ENCODE data around the gene ENOX2. TPM values are rescaled to one million over a fixed set of nuclear protein-coding genes. Genes with fewer than 3 reads are reported as not detected.
A peak's percentile ranks its signal among the peaks of the same experiment; 100 is the strongest.

The ENOX2 gene
- total RNA-seq, 1 donor from 2014 or later = 10.7 TPM

- peak; percentile 17 to 51 for DNase-seq (ENCODE audit: low read depth in 2 of 2)
Observed at GRCh38 chrX:130704053-130705038, 198.7 kb downstream of the ENOX2 start.

GRCh38 chrX:130702867-130703707 is 199.9 kb downstream of the ENOX2 start:
- DNase-seq (ENCODE audit: low read depth in 2 of 2) = peak in 1 of 2 donors; percentile 31

DNA sequence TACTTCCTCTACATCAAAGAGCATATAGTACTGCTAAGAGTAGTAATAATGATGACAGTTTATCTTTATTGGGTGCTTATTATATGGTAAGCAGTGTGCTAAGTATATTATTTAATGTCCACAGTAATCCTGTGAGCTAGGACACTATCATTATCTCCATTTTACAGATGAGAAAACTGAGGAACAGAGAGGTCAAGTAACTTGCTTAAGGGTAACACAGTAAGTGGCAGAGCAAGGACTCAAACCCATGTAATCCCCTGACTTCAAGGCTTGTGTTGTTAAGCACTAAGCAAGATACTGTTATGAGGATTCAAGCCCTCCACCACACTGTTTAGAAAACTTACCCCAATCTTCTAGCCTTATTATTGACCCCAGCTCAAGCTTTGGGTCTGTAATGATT is 202.4 kb downstream of the ENOX2 start:
- no peak for DNase-seq (ENCODE audit: low read depth in 2 of 2)

GRCh38 chrX:130699618-130700017 is 203.4 kb downstream of the ENOX2 start:
- no peak for DNase-seq (ENCODE audit: low read depth in 2 of 2)

- DNase-seq (ENCODE audit: low read depth in 2 of 2) = no peak
Observed at GRCh38 chrX:130696542-130696941, 206.5 kb downstream of the ENOX2 start.

DNA sequence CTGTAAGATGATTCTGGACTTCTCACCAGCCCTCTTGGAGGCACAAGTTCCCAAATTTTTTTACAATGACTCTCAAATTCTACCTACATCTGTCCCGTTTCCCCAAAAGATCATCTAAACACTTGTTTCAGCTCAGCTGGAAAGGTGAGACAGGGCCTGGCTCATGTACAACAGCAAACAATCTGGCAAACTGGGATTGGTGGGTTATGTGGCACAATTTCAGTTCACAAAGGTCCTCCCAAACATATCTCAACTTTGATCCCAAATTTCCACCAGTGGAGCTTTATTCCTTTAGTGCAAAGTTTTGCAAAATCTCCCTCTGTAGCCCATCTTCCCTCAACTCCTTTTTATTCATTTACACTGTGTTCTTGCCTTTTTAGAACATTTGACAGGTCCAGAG is 207.1 kb downstream of the ENOX2 start:
- DNase-seq (ENCODE audit: low read depth in 2 of 2) = no peak

DNA sequence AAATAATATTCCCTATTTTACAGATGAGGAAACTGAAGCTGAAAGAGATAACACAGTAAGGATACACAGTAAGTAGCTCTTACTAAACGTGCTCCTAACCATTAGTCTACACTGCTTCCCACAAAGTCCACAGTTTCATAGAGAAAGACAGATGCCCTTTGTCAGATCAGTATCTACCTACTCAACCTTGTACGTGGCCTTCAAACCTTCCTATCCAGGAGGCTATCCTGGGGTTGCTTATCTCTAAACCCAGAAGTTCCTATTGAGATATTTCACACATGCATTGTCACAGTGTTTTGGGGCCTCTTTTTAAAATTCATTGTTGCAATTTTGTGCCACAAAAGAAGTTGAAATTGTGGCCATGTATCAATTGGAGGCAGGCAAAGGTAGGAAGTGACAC is 208.0 kb downstream of the ENOX2 start:
- no peak for DNase-seq (ENCODE audit: low read depth in 2 of 2)

- peak in 1 of 2 donors; percentile 57 for DNase-seq (ENCODE audit: low read depth in 2 of 2)
Observed at GRCh38 chrX:130691576-130691975, 211.4 kb downstream of the ENOX2 start.

DNA sequence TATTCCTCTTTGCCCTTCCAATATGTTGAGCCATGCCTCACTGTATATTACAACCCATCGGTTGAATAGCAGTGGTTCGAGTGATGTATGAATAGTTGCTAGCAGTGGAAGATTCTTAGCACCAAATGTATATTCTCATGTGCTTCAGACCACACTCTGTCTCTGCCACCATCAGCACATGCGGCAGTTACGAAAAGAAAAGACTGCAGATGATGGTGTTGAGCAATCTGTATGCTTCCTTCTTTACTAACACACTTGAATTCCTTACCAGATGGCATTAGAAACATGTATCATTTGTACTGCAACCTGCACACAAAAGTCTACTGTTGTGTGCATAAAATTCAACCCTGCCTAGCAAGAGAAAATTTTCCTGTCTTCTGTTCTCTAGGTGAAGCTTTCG is 214.6 kb downstream of the ENOX2 start:
- no peak for DNase-seq (ENCODE audit: low read depth in 2 of 2)

DNA sequence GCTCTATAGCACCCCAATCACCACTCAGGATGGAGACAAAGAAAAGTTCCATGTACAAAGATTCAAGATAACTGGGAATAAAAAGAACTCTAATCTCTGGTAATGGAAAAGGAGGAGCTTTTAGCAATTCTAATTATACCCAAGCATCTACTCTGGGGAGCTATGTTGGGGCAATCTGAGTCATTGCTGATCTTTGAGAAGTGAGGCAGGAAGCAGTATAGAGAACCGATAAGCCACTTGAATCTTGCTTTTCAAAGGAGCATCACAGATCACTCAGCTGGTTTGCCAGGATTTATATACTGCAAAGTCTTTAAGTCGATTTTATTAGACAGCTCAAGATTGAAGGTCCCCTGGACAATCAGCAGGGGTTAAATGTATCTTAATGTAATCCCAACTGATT is 220.0 kb downstream of the ENOX2 start:
- DNase-seq (ENCODE audit: low read depth in 2 of 2) = no peak

DNA sequence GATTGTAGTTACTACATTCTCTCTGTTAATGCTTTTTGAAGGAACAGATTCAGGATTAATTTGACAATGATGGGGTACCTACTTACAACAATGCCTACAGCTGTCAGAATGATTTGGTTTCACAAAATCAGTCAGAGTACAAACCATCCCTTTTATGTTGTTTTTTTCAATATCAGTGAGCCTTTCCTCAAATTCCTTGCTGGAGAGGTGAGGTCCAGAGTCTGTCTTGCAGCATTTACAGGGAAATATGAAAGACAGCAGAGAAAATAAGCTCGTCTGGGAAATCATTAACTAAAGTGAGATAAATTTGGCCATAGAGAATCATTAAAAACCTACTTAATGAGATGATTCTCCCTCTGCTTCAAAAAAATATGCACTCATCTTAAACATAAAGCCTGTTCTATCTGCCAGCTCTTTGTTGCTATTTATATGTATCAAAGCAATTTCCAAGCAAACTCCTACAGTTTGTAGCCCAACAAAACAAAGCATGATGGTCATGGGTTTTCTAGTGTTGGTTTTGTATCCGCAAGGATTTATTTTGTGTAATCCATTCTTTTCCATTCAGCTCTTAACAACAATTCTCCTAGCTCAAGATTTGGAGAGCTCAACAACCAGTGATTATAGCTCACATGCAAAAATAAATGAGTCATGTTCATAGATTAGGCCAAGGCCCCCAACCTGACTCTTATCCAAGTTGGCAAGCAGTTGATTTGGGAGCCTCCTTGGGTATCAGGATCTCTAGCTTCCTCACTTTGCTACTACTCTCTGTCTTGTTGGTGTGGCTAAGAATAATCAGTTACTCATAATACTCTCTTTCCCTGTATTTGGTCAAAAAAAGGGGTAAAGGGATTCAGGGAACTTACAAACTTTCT is 222.6 kb downstream of the ENOX2 start:
- DNase-seq (ENCODE audit: low read depth in 2 of 2) = peak in 1 of 2 donors; percentile 4

GRCh38 chrX:130676861-130677260 is 226.1 kb downstream of the ENOX2 start:
- DNase-seq (ENCODE audit: low read depth in 2 of 2) = peak; percentile 51 to 74

DNA sequence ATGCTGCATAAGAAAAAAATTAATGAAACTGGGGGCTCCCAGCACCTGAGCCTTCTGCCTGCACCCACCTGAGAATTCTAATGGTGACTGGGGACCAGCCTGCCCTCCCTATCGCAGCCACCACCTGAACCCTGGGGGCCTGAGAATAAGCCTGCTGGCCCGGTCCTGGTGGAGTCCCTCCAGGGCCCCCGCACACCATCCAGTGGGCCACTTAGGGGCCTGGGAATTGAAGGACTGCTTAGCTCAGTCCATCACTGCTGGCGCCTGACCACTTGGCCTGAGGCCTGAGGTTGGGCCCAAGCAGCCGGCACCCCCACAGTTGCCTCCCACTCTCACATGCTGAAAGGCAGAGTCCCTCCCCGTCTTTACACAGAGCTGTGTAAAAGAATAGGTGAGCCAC is 230.8 kb downstream of the ENOX2 start:
- no peak for DNase-seq (ENCODE audit: low read depth in 2 of 2)

- no peak for DNase-seq (ENCODE audit: low read depth in 2 of 2)
Observed at GRCh38 chrX:130669233-130669632, 233.8 kb downstream of the ENOX2 start.

DNA sequence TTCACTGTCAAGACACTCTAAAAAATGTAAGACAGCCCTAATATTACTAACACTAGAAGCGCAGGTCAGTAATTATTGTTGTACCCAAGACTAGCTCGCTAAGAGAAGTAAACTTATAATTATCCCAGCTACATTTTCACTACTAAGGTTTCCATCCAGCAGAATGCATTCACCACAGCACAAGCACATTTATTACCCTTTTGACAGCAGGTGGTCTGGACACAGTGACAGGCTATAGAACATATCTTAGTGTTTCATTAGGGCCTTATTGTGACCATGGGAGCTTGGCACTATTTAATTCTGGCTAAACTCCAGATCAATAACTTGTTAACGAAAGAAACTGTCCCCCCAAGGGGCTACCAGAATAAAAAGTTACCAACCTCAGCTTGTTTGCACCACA is 237.7 kb downstream of the ENOX2 start:
- DNase-seq (ENCODE audit: low read depth in 2 of 2) = no peak

DNA sequence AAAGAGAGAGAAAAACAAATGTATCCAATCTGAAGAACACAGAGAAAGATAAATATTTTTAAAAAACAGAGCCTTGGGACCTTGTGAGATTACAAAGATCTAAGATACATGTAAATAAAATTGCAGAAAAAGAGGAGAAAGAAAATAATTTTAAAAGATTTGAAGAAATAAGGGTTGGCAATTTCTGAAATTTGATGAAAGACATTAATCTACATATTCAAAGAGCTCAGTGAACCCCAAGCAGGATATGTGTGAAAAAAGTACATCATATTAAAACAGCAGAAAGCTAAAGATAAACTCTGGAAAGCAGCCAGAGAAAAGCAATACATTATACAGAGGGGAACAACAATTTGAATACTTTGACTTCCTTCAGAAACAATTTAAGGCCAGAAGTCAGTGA is 244.7 kb downstream of the ENOX2 start:
- peak in 1 of 2 donors; percentile 33 for DNase-seq (ENCODE audit: low read depth in 2 of 2)

DNA sequence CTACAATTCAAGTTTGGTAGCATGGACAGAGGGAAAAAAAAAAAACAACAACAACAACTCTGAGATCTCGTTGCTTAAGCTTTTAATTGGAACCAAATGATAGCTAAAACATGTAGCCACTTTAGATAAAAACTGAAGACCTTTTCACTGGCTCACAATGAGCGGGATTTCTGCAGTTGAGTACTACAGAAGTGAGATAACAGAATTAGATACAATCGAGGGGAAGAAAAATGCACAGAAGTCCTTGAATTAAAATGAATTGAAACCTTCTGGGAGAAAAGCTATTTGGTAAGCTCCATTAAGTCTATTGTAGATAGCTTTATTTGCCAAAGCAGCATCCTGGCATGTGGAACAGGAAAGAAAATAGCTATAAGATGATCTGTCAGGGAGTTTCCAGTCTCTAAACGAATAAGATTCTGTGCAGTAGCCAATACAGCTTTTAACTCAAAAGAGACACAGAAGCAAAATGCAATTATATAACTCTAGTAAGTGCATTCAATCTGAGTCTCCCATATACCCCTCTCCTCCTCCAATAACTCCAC is 248.5 kb downstream of the ENOX2 start:
- DNase-seq (ENCODE audit: low read depth in 2 of 2) = no peak

DNA sequence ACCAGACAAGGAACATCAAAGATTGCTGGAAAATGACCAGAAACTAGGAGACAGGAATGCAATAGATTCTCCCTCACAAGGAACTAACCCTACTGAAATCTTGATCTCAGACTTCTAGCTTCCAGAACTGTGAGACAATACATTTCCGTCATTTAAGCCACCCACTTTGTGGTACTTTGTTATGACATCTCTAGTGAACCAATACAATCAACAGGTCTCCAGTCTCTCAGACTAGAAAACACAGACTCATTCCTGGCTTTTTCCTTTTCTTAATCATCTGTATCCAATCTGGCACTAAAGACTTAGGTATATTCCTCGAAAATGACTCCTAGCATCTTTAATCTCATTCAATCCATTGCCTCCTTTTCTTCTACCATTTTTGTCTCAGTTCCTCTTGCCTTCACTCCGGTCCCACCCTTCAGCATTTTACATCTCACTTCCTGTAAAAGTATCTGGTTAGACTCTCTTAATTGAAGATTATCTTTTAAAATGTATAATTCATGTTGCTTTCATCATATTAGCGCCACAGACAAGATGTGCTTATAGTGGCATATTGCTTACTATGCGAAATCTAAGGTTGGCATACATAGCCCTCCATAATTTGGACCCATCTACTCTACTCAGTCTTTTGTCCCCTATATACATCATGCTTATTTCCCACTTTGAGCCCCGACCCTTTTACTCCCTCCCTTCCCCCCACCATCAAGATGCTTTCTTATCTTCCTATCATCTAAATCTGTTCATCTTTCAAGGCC is 250.0 kb downstream of the ENOX2 start:
- no peak for DNase-seq (ENCODE audit: low read depth in 2 of 2)

DNA sequence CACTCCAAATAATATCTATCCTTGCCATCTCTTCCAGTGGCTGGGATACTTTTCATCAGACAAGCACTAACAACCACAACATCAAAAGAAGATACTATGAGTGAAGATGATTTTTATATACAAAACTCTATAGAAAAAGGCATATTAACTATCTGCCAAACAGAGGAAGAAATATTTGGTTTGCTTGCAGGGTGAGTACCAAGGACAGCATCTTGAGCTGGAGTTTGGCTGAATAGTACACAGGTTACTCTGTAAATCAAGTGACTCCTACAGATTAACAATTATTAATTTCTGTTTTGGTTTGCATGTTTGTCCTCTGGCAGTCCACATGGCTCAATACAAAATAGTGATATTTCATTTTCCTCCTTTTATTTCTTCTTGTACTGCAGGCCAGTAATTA is 253.3 kb downstream of the ENOX2 start:
- no peak for DNase-seq (ENCODE audit: low read depth in 2 of 2)

GRCh38 chrX:130647468-130647867 is 255.5 kb downstream of the ENOX2 start:
- DNase-seq (ENCODE audit: low read depth in 2 of 2) = no peak

Measured in dermis microvascular lymphatic vessel endothelial cell (primary cell).